WTC11 (cell line): ENCODE data around the gene FAM216A. TPM values are rescaled to one million over a fixed set of nuclear protein-coding genes. Genes with fewer than 3 reads are reported as not detected.
"Not testable (repeated sequence)": the region's sequence is repeated elsewhere in the genome, so short reads cannot be mapped to it uniquely, and the experiment has no call there.

Experiments
- ATAC-seq: fragments of 200-7000 bp; cut with Tn5 transposase; 2 replicates; pipeline ENCODE4 v1.10.0; 2021; ENCODE audit warnings: mild to moderate bottlenecking, moderate library complexity
- CTCF ChIA-PET: fragments of 300-600 bp; sonication (Branson Sonifier 250); formaldehyde crosslinking; loops from one replicate; lab custom pipeline; 2021; ENCODE audit warnings: antibody characterized with exemption; lab: Charles Lee
- POLR2A ChIA-PET: fragments of 350-600 bp; sonication (Branson Sonifier 250); formaldehyde crosslinking; loops from one replicate; lab custom pipeline; 2021; ENCODE audit warnings: antibody characterized with exemption; lab: Charles Lee
- DNase-seq: peaks from one replicate; pipeline ENCODE4 v3.0.0; 2021; ENCODE audit warnings: low spot score
- H3K27ac Mint-ChIP-seq: 2 replicates; pipeline ENCODE4 v1.8.0; 2021; ENCODE audit warnings: mixed read lengths
- H3K27me3 Mint-ChIP-seq: 2 replicates; pipeline ENCODE4 v1.8.0; 2021; ENCODE audit warnings: low read depth, mild to moderate bottlenecking, moderate library complexity, mixed read lengths
- H3K36me3 Mint-ChIP-seq: 2 replicates; pipeline ENCODE4 v1.8.0; 2021; ENCODE audit warnings: mixed read lengths
- H3K4me1 Mint-ChIP-seq: 2 replicates; pipeline ENCODE4 v1.8.0; 2022; ENCODE audit warnings: mixed read lengths
- H3K4me3 Mint-ChIP-seq: 2 replicates; pipeline ENCODE4 v1.8.0; 2021; ENCODE audit warnings: mild to moderate bottlenecking, moderate library complexity, mixed read lengths
- H3K9me3 Mint-ChIP-seq: 2 replicates; pipeline ENCODE4 v1.8.0; 2021; ENCODE audit warnings: mixed read lengths
- CREM ChIP-seq: sonication (generic); formaldehyde crosslinking; IDR thresholded peaks from 2 replicates; pipeline ENCODE4 v1.8.1; 2022; ENCODE audit warnings: mild to moderate bottlenecking, missing genetic modification reagents, moderate library complexity
- ESRRA ChIP-seq: sonication (generic); formaldehyde crosslinking; IDR thresholded peaks from 2 replicates; pipeline ENCODE4 v1.8.1; 2022; ENCODE audit warnings: mild to moderate bottlenecking, missing genetic modification reagents, borderline replicate concordance
- FOXP1 ChIP-seq: sonication (generic); formaldehyde crosslinking; IDR thresholded peaks from 2 replicates; pipeline ENCODE4 v1.8.0; 2022; ENCODE audit warnings: missing genetic modification reagents, mild to moderate bottlenecking, moderate library complexity, borderline replicate concordance
- GTF2I ChIP-seq: fragments of 250-450 bp; sonication (Bioruptor Pico); conservative IDR thresholded peaks from 2 replicates; pipeline ENCODE4 v1.4.0; 2021; ENCODE audit warnings: mild to moderate bottlenecking
- JUN ChIP-seq: sonication (generic); formaldehyde crosslinking; IDR thresholded peaks from 2 replicates; pipeline ENCODE4 v1.8.0; 2023; ENCODE audit warnings: mild to moderate bottlenecking, missing genetic modification reagents
- MXD4 ChIP-seq: fragments of 250-450 bp; sonication (Bioruptor Pico); IDR thresholded peaks from 2 replicates; pipeline ENCODE4 v1.8.0; 2021; ENCODE audit warnings: mild to moderate bottlenecking, moderate library complexity, borderline replicate concordance
- NFYB ChIP-seq: sonication (generic); formaldehyde crosslinking; conservative IDR thresholded peaks from 2 replicates; pipeline ENCODE4 v1.8.0; 2022; ENCODE audit warnings: low read depth, missing genetic modification reagents
- OVOL2 ChIP-seq: fragments of 250-450 bp; sonication (Bioruptor Pico); IDR thresholded peaks from 2 replicates; pipeline ENCODE4 v1.9.0; 2021; ENCODE audit warnings: mild to moderate bottlenecking, borderline replicate concordance
- STAT6 ChIP-seq: sonication (generic); formaldehyde crosslinking; conservative IDR thresholded peaks from 2 replicates; pipeline ENCODE4 v1.8.1; 2023; ENCODE audit warnings: mild to moderate bottlenecking, low read depth, missing genetic modification reagents, moderate library complexity
- TCF7 ChIP-seq: sonication (generic); formaldehyde crosslinking; IDR thresholded peaks from 2 replicates; pipeline ENCODE4 v1.8.0; 2022; ENCODE audit warnings: mild to moderate bottlenecking, low read depth, missing genetic modification reagents, moderate library complexity
- ZNF121 ChIP-seq: sonication (generic); formaldehyde crosslinking; IDR thresholded peaks from 2 replicates; pipeline ENCODE4 v1.8.0; 2023; ENCODE audit warnings: missing genetic modification reagents
- ZNF232 ChIP-seq: sonication (generic); formaldehyde crosslinking; IDR thresholded peaks from 2 replicates; pipeline ENCODE4 v1.8.0; 2022; ENCODE audit warnings: mild to moderate bottlenecking, missing genetic modification reagents
- ZNF317 ChIP-seq: sonication (generic); formaldehyde crosslinking; IDR thresholded peaks from 2 replicates; pipeline ENCODE4 v1.8.1; 2023; ENCODE audit warnings: low read depth, mild to moderate bottlenecking, moderate library complexity, missing genetic modification reagents, borderline replicate concordance
- total RNA-seq: library from RNA; stranded (reverse); gene quantifications from 3 replicates; pipeline ENCODE4 v1.2.3, GENCODE V29; 2021
- TF ChIP-seq, protein P1 (sequence below): sonication (generic); formaldehyde crosslinking; IDR thresholded peaks from 2 replicates; pipeline ENCODE4 v1.8.1; 2022; ENCODE audit warnings: mild to moderate bottlenecking, moderate library complexity, missing genetic modification reagents
- TF ChIP-seq, protein P2 (sequence below): fragments of 250-450 bp; sonication (Bioruptor Pico); IDR thresholded peaks from 2 replicates; pipeline ENCODE4 v1.9.0; 2021; ENCODE audit warnings: moderate library complexity, mild to moderate bottlenecking, inconsistent platforms, borderline replicate concordance
- TF ChIP-seq, protein P3 (sequence below): fragments of 250-450 bp; sonication (Bioruptor Pico); IDR thresholded peaks from 2 replicates; pipeline ENCODE4 v1.8.0; 2021; ENCODE audit warnings: mild to moderate bottlenecking
- TF ChIP-seq, protein P4 (sequence below): sonication (generic); formaldehyde crosslinking; IDR thresholded peaks from 2 replicates; pipeline ENCODE4 v1.8.0; 2023; ENCODE audit warnings: missing genetic modification reagents, mild to moderate bottlenecking, borderline replicate concordance
- TF ChIP-seq, protein P5 (sequence below): sonication (generic); formaldehyde crosslinking; IDR thresholded peaks from 2 replicates; pipeline ENCODE4 v1.8.1; 2022; ENCODE audit warnings: low read depth, missing genetic modification reagents, borderline replicate concordance

Gene FAM216A
- total RNA-seq, 1 experiment from 2014 or later, result 16.9 TPM

DNA sequence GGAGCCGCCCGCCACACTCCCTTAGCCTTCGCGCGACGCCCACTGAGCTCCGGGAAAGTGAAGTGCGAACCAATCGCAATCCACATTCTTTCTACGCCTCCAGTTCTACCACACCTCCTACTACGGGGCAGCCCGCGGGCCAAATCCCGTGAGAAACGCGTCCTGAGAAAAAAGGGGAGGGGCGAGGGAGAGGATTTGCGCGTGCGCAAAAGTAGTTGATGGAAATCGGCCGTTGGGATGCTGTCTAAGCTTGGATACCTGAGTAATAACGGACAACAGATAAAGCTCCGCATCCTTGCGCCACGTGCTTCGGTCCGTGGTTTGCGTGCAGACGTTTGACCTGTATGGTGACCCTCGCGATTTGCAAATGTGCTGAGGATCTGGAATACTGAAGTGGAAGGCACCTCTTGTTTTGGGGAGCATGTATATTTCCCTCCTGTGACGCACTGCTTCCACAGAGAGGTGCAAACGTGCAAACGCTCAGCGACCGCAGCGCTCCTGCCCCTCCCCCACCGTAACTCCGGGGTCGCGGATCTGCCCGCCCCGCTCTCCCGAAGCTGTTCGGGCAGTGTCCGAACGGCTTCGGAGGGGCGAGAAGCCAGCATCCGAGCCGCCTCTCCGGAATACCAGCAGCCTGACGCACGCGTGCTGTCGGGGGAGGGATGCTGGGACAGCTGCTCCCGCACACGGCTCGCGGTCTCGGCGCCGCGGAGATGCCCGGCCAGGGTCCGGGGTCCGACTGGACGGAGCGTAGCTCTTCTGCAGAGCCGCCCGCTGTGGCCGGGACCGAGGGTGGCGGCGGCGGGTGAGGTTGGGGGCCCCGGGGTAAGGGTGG lies at the start of gene FAM216A, which contains the start of gene GPN3 (continued):
- no peak for TF ChIP-seq STAT6 (CRISPR knock-in tag)
- TF ChIP-seq, protein P1, sequence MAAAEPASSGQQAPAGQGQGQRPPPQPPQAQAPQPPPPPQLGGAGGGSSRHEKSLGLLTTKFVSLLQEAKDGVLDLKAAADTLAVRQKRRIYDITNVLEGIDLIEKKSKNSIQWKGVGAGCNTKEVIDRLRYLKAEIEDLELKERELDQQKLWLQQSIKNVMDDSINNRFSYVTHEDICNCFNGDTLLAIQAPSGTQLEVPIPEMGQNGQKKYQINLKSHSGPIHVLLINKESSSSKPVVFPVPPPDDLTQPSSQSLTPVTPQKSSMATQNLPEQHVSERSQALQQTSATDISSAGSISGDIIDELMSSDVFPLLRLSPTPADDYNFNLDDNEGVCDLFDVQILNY (CRISPR knock-in tag), result peak; percentile 33
- TF ChIP-seq NFYB (CRISPR knock-in tag), result peak; percentile 21; the same call in 1 of the 2 replicates

DNA sequence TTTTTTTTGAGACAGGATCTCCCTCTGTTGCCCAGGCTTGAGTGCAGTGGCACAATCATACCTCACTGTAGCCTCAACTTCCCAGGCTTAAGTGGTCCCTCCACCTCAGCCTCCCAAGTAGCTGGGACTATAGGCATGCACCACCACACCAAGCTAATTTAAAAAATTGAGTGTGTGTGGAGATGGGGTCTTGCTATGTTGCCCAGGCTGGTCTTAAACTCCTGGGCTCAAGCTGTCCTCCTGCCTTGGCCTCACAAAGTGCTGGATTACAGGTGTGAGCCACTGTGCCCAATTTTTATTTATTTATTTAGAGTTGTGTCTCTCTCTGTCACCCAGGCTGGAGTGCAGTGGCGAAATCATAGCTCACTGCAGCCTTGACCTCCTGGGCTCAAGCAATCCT lies 48.0 kb upstream of the FAM216A start:
- ATAC-seq, DNase-seq, H3K4me1 Mint-ChIP-seq: not testable (repeated sequence)

GRCh38 chr12:110421159-110421661 lies 47.4 kb upstream of the FAM216A start:
- Mint-ChIP-seq H3K9me3 (no peaks in the 10 kb centered on the region), H3K27me3 (0 out of 2 replicates have a peak, but pooled peaks cover 3% of the 10 kb centered on the region), H3K27ac (no peak overlapping the region), H3K4me3 (no peak overlapping the region), H3K36me3 (no peaks in the 10 kb centered on the region), H3K4me1 (peaks cover 8% of the 10 kb centered on the region; the same call in 1 of the 2 replicates)
- ChIA-PET CTCF (interaction anchor here (0.9 to 3.1 kb wide), 3 partner anchors 10 to 466 kb away, joined by 3 to 22 read pairs (median 12); partner anchors contain the start of gene ARPC3), POLR2A (no interaction called here)
- DNase-seq (no peak), ATAC-seq (no peak)
- no peak for TF ChIP-seq TCF7 (CRISPR knock-in tag)
- TF ChIP-seq, protein P2, sequence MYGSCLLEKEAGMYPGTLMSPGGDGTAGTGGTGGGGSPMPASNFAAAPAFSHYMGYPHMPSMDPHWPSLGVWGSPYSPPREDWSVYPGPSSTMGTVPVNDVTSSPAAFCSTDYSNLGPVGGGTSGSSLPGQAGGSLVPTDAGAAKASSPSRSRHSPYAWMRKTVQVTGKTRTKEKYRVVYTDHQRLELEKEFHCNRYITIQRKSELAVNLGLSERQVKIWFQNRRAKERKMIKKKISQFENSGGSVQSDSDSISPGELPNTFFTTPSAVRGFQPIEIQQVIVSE (CRISPR knock-in tag), result no peak
- TF ChIP-seq CREM, result no peak
- TF ChIP-seq ZNF317, result no peak
- no peak for TF ChIP-seq JUN (CRISPR knock-in tag)
- TF ChIP-seq NFYB (CRISPR knock-in tag), result no peak
- TF ChIP-seq FOXP1 (CRISPR knock-in tag), result no peak
- TF ChIP-seq, protein P3, sequence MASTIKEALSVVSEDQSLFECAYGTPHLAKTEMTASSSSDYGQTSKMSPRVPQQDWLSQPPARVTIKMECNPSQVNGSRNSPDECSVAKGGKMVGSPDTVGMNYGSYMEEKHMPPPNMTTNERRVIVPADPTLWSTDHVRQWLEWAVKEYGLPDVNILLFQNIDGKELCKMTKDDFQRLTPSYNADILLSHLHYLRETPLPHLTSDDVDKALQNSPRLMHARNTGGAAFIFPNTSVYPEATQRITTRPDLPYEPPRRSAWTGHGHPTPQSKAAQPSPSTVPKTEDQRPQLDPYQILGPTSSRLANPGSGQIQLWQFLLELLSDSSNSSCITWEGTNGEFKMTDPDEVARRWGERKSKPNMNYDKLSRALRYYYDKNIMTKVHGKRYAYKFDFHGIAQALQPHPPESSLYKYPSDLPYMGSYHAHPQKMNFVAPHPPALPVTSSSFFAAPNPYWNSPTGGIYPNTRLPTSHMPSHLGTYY (CRISPR knock-in tag), result no peak
- no peak for TF ChIP-seq MXD4 (CRISPR knock-in tag)
- TF ChIP-seq OVOL2 (CRISPR knock-in tag), result no peak
- TF ChIP-seq, protein P4, sequence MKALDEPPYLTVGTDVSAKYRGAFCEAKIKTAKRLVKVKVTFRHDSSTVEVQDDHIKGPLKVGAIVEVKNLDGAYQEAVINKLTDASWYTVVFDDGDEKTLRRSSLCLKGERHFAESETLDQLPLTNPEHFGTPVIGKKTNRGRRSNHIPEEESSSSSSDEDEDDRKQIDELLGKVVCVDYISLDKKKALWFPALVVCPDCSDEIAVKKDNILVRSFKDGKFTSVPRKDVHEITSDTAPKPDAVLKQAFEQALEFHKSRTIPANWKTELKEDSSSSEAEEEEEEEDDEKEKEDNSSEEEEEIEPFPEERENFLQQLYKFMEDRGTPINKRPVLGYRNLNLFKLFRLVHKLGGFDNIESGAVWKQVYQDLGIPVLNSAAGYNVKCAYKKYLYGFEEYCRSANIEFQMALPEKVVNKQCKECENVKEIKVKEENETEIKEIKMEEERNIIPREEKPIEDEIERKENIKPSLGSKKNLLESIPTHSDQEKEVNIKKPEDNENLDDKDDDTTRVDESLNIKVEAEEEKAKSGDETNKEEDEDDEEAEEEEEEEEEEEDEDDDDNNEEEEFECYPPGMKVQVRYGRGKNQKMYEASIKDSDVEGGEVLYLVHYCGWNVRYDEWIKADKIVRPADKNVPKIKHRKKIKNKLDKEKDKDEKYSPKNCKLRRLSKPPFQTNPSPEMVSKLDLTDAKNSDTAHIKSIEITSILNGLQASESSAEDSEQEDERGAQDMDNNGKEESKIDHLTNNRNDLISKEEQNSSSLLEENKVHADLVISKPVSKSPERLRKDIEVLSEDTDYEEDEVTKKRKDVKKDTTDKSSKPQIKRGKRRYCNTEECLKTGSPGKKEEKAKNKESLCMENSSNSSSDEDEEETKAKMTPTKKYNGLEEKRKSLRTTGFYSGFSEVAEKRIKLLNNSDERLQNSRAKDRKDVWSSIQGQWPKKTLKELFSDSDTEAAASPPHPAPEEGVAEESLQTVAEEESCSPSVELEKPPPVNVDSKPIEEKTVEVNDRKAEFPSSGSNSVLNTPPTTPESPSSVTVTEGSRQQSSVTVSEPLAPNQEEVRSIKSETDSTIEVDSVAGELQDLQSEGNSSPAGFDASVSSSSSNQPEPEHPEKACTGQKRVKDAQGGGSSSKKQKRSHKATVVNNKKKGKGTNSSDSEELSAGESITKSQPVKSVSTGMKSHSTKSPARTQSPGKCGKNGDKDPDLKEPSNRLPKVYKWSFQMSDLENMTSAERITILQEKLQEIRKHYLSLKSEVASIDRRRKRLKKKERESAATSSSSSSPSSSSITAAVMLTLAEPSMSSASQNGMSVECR (CRISPR knock-in tag), result no peak
- TF ChIP-seq ESRRA (CRISPR knock-in tag), result no peak
- TF ChIP-seq GTF2I, result no peak
- TF ChIP-seq, protein P5, sequence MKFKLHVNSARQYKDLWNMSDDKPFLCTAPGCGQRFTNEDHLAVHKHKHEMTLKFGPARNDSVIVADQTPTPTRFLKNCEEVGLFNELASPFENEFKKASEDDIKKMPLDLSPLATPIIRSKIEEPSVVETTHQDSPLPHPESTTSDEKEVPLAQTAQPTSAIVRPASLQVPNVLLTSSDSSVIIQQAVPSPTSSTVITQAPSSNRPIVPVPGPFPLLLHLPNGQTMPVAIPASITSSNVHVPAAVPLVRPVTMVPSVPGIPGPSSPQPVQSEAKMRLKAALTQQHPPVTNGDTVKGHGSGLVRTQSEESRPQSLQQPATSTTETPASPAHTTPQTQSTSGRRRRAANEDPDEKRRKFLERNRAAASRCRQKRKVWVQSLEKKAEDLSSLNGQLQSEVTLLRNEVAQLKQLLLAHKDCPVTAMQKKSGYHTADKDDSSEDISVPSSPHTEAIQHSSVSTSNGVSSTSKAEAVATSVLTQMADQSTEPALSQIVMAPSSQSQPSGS (CRISPR knock-in tag), result no peak
- TF ChIP-seq ZNF232, result no peak

More for the DNA sequence above, 48.0 kb upstream of the FAM216A start:
- H3K4me3 Mint-ChIP-seq, POLR2A ChIA-PET, H3K27me3 Mint-ChIP-seq, H3K27ac Mint-ChIP-seq, H3K9me3 Mint-ChIP-seq, H3K36me3 Mint-ChIP-seq: not testable (repeated sequence)
- 0 out of 2 replicates have a peak, but pooled peaks have one; percentile 67 for TF ChIP-seq ZNF121 (CRISPR knock-in tag)
- CTCF ChIA-PET, result interaction anchor here (0.6 to 3.1 kb wide), 4 partner anchors 11 to 467 kb away, joined by 3 to 22 read pairs (median 8); partner anchors contain the start of gene ARPC3
